Measurements from ENCODE around the gene HOXA10.

The HOXA10 gene

DNA sequence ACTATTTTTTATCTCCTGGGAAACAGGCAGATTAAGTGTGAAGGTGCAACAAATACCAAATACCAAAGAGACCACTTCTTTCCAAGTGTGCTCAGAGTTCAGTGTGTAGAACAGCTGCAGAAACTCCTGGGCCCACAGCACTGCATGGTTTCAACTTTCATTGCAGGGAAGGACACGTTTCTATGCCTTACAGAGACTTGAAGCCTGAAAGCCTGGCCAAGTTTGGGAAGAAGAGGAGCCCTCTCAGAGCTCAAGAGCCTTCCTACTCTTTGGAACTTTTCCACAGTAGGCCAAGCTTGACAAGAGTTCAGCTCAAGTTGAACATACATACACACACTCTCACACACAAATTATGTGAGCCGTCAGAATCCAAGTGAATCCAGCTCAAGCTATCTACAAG is 46.1 kb downstream of the HOXA10 start:
- no peak for DNase-seq

DNA sequence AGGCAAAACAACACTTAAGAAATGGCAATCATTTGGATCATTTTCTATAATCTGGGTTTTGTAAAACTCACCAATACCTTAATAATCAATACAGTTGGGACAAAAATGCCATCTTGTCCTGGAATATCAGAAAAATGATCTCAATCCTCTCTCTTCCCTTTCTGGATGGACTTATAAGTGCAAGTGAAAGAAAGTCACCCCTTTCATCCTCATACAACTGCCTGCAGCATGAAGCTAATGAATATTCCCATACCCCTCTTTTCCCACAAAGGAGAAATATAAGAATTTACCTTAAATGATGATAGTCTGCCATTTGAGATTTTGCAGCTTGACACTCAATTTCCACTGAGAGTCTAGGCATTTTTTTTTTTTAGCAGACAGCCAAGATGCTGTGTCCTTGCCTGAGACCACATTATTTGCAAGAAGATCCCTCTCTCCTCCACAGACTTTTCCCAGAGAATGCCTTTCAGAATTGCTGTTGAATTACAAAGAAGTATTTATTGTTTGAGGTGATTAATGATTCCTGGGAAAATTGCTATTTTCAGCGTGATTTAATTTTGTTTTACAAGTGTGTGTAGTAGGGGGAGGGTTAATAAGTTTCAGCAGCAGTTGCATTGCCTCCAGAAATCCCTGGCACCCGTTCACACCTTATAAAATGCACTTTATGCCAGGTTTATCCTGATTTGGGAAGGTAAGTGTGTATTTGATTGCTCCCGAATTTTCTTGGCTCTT is 47.4 kb downstream of the HOXA10 start:
- no peak for DNase-seq

DNA sequence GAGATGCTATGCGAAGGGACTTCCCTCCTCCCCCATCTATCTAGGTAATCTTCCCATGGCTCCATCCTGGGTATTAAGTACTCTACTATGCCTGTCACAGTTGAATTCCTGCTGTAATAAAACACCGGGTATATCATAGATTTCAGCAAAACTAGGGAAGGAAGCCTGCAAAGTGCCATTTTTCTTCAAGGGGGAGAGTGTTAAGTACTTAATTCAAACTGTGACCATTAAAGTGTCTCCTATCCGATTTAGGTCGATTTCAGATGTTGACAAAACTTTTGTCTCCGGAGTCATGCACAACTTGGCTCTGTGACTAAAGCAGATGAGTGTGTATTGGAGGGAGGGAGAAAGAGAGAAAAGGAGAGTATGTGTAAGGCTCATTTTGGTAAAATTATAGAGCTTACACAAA is 48.1 kb downstream of the HOXA10 start:
- DNase-seq, result no peak

DNA sequence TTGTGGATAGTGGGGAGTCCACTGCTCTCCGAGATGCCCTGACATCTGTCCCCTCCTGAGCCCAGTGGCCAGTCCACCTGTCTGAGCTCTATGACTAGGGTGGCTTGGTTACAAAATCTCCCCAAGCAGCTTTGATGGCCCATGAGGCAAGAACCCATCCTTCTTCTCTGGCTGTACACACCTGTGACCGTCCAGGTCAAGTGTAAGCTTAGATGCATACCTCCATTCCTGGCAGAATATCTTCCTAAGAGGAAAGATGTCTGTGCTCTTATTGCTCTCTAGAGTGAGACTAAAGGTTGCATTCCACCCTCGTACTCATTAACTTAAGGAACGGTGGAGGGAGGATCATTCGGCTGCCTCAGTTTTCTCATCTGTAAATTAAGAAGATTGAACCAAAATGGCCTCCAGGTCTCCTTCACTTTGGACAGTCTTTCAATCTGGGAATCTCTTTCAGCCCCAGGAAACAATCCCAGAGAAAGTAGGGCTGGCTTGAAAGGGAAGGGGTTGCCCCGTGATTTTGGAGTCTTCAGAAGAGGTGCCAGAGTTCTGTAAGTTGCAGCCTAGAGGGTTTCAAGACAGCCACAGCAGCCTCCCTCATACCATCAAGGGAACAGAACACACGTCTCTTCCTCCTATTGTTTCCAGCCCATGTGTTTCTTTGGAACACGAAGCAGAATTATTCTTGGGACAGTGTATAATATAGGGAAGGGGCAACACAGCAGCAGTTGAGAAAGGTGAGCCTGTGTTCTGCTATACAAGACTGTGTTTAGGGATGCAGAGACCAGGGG is 49.0 kb downstream of the HOXA10 start:
- no peak for DNase-seq

DNA sequence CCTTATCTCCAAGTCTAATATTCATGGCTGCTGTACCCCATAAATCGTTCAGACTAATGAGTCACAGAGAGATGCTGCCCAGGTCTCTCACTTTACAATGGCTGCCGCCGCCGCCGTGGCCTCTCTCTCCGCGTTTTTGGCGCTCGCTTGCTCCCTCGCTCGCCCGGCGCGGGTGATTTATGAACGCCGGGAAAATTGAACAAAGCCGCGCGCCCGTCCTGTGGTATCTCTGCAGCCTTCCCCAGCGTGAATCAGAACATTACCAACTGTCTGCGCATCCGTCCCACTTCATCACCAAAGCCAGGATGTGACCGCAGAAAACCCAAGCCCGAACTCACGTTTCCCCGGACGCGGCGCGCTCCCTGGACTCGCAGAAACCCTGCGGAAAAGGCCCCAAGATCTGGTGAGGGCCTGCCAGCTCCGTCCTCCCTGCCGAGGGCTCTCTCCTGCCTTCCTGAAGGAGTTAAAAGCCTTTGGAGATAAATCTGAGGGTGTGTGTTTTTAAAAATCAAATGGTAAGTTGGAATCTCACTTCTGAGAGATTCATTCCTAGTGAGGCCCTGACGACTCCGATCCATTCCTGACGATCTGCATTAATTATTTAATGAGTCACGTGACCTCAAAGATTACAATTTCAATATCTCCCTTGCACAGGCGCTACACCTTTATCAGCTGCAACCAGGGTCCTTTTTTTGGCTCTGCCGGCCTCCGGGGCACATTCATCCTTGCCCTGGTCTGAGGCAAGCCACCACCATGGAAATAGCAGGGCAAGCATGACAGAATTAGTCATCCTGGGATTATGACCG is 49.8 kb downstream of the HOXA10 start:
- DNase-seq, result no peak

DNA sequence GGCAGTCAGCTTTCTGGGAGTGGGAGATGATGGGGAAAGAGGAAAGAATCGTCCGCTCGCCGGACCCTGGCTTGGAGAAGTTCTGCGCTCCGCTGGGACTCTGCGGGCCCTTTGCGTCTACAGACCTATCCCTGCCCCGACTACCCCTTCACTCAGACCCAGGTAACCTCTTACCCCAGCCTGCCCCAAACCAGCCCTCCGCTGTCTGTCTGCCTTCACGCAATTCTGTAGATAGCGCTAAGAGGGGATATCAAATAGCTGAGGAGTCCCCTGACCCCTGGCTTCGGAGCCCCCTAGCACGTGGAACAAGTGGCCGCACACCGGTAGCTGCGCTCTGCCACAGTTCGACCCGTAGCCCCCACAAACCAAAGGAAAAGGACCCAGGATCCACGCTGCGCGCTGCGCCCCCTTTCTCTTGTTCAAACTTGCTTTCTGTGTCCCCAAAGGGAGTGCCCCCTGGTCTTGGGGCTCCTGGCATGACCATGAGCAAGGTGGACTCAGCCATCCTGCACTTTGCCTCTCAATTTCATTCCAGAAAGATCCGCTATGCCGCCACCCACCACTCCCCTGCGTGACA is 50.6 kb downstream of the HOXA10 start:
- DNase-seq, result no peak

GRCh38 chr7:27123007-27123476 is 51.1 kb downstream of the HOXA10 start:
- DNase-seq, result no peak

- DNase-seq, result no peak
These were observed 51.8 kb downstream of the HOXA10 start for GRCh38 chr7:27122077-27122910.

- no peak for DNase-seq
These were observed 52.4 kb downstream of the HOXA10 start for GRCh38 chr7:27121684-27122076.
